ENCODE results near the gene PLEKHJ1. TPM values are rescaled to one million over a fixed set of nuclear protein-coding genes. Genes with fewer than 3 reads are reported as not detected.

Gene PLEKHJ1
- total RNA-seq, 1 experiment from 2014 or later, result 78.6 TPM

DNA sequence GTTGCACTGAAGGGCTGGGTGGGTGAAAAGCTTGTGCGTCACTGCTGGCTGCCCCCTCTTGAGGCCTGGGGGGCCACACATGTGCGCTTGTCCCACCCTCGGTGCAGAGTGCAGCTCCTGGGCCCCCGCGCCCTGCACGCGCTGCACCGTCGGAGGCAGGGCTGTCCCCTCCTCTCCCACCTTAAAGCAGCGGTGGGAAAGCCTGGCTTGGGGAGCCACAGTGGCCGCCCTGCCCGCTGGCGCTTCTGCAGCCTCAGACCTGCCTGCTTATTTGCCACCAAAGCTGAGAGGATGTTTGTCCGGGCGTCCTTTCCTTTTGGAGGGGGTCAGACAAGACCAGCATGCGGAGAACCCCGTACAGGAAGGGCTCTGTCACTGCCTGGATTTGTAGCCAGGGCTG lies 26.7 kb downstream of the PLEKHJ1 start:
- H3K4me1 ChIP-seq (ENCODE audit: control insufficient read depth, insufficient read depth, low read length), result no peaks in the 10 kb centered on the region
- DNase-seq (ENCODE audit: low read depth, low spot score), result no peak
- intact Hi-C loops (cut with micrococcal nuclease; ENCODE audit: unreplicated experiment), result no loop called here
- CTCF ChIA-PET, result no interaction called here
- in situ Hi-C loops (cut with HindIII; ENCODE audit: low pct_unique_long_range_greater_than_20kb, low sequenced_read_pairs), result no loop called here
- H3K4me3 ChIP-seq (ENCODE audit: low read depth in 2 of 2, low read length in 2 of 2), result no peak overlapping the region
- H3K9me3 ChIP-seq (ENCODE audit: control insufficient read depth, insufficient read depth, low read depth, low read length), result no peaks in the 10 kb centered on the region
- BruUV-seq (replicated peaks), result no TSS peak
- TF ChIP-seq, protein P1, sequence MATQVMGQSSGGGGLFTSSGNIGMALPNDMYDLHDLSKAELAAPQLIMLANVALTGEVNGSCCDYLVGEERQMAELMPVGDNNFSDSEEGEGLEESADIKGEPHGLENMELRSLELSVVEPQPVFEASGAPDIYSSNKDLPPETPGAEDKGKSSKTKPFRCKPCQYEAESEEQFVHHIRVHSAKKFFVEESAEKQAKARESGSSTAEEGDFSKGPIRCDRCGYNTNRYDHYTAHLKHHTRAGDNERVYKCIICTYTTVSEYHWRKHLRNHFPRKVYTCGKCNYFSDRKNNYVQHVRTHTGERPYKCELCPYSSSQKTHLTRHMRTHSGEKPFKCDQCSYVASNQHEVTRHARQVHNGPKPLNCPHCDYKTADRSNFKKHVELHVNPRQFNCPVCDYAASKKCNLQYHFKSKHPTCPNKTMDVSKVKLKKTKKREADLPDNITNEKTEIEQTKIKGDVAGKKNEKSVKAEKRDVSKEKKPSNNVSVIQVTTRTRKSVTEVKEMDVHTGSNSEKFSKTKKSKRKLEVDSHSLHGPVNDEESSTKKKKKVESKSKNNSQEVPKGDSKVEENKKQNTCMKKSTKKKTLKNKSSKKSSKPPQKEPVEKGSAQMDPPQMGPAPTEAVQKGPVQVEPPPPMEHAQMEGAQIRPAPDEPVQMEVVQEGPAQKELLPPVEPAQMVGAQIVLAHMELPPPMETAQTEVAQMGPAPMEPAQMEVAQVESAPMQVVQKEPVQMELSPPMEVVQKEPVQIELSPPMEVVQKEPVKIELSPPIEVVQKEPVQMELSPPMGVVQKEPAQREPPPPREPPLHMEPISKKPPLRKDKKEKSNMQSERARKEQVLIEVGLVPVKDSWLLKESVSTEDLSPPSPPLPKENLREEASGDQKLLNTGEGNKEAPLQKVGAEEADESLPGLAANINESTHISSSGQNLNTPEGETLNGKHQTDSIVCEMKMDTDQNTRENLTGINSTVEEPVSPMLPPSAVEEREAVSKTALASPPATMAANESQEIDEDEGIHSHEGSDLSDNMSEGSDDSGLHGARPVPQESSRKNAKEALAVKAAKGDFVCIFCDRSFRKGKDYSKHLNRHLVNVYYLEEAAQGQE (IDR thresholded peaks at IDR 0.05; ENCODE audit: insufficient read depth in 1 of 2, low read depth in 2 of 2, low read length in 1 of 2), result no peak
- TF ChIP-seq TCF7L2 (IDR thresholded peaks at IDR 0.05; ENCODE audit: low read depth, low read length) (no peak), POLR2AphosphoS5 (IDR thresholded peaks at IDR 0.05; ENCODE audit: low read depth, low read length) (no peak), SIN3A (IDR thresholded peaks at IDR 0.05; ENCODE audit: borderline replicate concordance, insufficient read depth, low read depth, low read length) (no peak)
- TF ChIP-seq, protein P2, sequence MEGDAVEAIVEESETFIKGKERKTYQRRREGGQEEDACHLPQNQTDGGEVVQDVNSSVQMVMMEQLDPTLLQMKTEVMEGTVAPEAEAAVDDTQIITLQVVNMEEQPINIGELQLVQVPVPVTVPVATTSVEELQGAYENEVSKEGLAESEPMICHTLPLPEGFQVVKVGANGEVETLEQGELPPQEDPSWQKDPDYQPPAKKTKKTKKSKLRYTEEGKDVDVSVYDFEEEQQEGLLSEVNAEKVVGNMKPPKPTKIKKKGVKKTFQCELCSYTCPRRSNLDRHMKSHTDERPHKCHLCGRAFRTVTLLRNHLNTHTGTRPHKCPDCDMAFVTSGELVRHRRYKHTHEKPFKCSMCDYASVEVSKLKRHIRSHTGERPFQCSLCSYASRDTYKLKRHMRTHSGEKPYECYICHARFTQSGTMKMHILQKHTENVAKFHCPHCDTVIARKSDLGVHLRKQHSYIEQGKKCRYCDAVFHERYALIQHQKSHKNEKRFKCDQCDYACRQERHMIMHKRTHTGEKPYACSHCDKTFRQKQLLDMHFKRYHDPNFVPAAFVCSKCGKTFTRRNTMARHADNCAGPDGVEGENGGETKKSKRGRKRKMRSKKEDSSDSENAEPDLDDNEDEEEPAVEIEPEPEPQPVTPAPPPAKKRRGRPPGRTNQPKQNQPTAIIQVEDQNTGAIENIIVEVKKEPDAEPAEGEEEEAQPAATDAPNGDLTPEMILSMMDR (IDR thresholded peaks at IDR 0.05), result no peak
- no peaks in the 10 kb centered on the region for H3K36me3 ChIP-seq (ENCODE audit: control insufficient read depth, insufficient read depth, low read length)
- no peaks in the 10 kb centered on the region for H3K27me3 ChIP-seq (ENCODE audit: control insufficient read depth, insufficient read depth, low read length)
- no peak for ATAC-seq
- H3K27ac ChIP-seq (ENCODE audit: low read length), result no peak overlapping the region
- POLR2A ChIA-PET, result no interaction called here

DNA sequence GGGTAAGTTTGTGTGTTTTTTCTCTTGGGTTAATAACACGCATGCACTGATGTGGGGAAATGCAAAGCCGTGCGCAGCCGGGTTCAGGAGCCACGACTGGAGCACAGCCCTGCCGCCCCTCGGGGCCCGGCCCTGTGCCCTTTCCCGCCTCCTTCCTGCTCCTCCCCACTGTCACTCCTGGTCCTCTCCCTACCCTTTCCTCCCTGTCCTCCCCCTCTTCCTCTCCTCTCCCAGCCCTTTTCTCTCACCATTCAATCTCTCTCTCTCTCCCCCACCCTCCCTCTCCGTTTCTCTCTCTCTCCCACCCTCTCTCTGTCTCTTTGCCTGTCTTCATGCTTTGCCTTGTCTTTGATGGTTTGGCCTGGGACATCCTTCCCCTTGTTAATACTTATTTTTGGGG lies 27.2 kb downstream of the PLEKHJ1 start:
- H3K36me3 ChIP-seq (ENCODE audit: control insufficient read depth, insufficient read depth, low read length), result no peaks in the 10 kb centered on the region
- no peaks in the 10 kb centered on the region for H3K27me3 ChIP-seq (ENCODE audit: control insufficient read depth, insufficient read depth, low read length)
- POLR2A ChIA-PET, result no interaction called here
- TF ChIP-seq, protein P1 (IDR thresholded peaks at IDR 0.05; ENCODE audit: insufficient read depth in 1 of 2, low read depth in 2 of 2, low read length in 1 of 2), result no peak
- no peak for TF ChIP-seq TCF7L2 (IDR thresholded peaks at IDR 0.05; ENCODE audit: low read depth, low read length)
- TF ChIP-seq, protein P2 (IDR thresholded peaks at IDR 0.05), result no peak
- TF ChIP-seq POLR2AphosphoS5 (IDR thresholded peaks at IDR 0.05; ENCODE audit: low read depth, low read length), result no peak
- no peak for ATAC-seq
- no peak overlapping the region for H3K4me3 ChIP-seq (ENCODE audit: low read depth in 2 of 2, low read length in 2 of 2)
- in situ Hi-C loops (cut with HindIII; ENCODE audit: low pct_unique_long_range_greater_than_20kb, low sequenced_read_pairs), result no loop called here
- no peaks in the 10 kb centered on the region for H3K9me3 ChIP-seq (ENCODE audit: control insufficient read depth, insufficient read depth, low read depth, low read length)
- BruUV-seq (replicated peaks), result no TSS peak
- intact Hi-C loops (cut with micrococcal nuclease; ENCODE audit: unreplicated experiment), result no loop called here
- CTCF ChIA-PET, result no interaction called here
- H3K27ac ChIP-seq (ENCODE audit: low read length), result no peak overlapping the region
- no peaks in the 10 kb centered on the region for H3K4me1 ChIP-seq (ENCODE audit: control insufficient read depth, insufficient read depth, low read length)
- DNase-seq (ENCODE audit: low read depth, low spot score), result no peak
